ENCODE results near the gene TPK1. TPM values are rescaled to one million over a fixed set of nuclear protein-coding genes. Genes with fewer than 3 reads are reported as not detected.

TPK1 gene
- total and polyA plus RNA-seq, 7 donors: 1.7 to 5.1 (median 2.5) TPM

DNA sequence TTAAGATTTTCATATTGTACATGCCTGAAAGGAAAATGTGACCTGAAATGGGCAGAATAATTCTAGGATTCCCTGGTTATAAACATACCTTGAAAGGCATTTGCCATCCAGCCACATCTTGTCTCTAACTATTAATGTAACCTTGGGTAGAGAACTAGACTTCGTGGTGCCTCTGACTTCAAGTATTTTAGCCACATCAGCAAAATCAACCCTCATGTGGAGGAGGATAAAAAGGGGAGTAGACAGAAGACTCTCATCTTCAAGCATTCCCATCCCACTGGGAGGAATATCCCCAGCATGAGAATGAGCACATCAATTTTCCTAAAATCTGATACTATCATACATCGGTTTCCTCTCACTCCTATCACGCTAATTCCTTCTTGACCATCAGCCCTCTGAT is 267.6 kb downstream of the TPK1 start:
- ATAC-seq (no peak), DNase-seq (no peak)
- H3K4me1 ChIP-seq: no peaks in the 10 kb centered on the region
- intact Hi-C loops (cut with DNase I): no loop called here
- no peak overlapping the region for H3K4me3 ChIP-seq
- 87 to 91% (median 87%) methylated on average over 3 of the region's 3 CpGs for WGBS, 3 donors
- no peaks in the 10 kb centered on the region for H3K27me3 ChIP-seq (ENCODE audit: insufficient read depth in 3 of 3, low read length in 2 of 3)
- TF ChIP-seq, protein P1, sequence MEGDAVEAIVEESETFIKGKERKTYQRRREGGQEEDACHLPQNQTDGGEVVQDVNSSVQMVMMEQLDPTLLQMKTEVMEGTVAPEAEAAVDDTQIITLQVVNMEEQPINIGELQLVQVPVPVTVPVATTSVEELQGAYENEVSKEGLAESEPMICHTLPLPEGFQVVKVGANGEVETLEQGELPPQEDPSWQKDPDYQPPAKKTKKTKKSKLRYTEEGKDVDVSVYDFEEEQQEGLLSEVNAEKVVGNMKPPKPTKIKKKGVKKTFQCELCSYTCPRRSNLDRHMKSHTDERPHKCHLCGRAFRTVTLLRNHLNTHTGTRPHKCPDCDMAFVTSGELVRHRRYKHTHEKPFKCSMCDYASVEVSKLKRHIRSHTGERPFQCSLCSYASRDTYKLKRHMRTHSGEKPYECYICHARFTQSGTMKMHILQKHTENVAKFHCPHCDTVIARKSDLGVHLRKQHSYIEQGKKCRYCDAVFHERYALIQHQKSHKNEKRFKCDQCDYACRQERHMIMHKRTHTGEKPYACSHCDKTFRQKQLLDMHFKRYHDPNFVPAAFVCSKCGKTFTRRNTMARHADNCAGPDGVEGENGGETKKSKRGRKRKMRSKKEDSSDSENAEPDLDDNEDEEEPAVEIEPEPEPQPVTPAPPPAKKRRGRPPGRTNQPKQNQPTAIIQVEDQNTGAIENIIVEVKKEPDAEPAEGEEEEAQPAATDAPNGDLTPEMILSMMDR (IDR thresholded peaks at IDR 0.05): no peak
- no peak overlapping the region for H3K27ac ChIP-seq
- H3K36me3 ChIP-seq (ENCODE audit: insufficient read depth in 1 of 2, low read depth in 1 of 2): no peaks in the 10 kb centered on the region
- no peaks in the 10 kb centered on the region for H3K9me3 ChIP-seq

DNA sequence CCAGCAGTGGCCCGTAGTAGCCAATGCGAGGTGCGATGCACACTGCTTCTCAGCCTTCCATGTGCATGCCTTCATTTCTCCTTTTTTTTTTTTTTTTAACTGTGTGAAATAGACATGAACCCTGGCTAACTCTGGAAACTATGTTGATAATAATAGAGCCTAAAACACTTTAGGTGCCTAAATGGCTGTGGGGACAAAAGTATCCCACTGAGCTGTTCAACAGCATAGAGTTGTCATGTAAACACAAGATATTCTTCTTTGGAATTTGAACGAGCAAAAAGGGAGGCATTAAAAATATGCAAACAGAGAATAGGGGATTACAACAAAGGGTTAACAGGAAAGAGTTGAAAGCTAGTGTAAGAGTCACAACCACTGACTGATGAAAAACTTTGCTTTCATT is 270.3 kb downstream of the TPK1 start:
- intact Hi-C loops (cut with DNase I): no loop called here
- no peaks in the 10 kb centered on the region for H3K27me3 ChIP-seq (ENCODE audit: insufficient read depth in 3 of 3, low read length in 2 of 3)
- no peaks in the 10 kb centered on the region for H3K36me3 ChIP-seq (ENCODE audit: insufficient read depth in 1 of 2, low read depth in 1 of 2)
- H3K27ac ChIP-seq: no peak overlapping the region
- DNase-seq (no peak), ATAC-seq (no peak)
- H3K4me1 ChIP-seq: no peaks in the 10 kb centered on the region
- H3K4me3 ChIP-seq: no peak overlapping the region
- WGBS, 3 donors: 84 to 87% (median 84%) methylated on average over 4 of the region's 4 CpGs
- TF ChIP-seq, protein P1 (IDR thresholded peaks at IDR 0.05): no peak
- no peaks in the 10 kb centered on the region for H3K9me3 ChIP-seq

- Histone ChIP-seq H3K27me3 (ENCODE audit: insufficient read depth in 3 of 3, low read length in 2 of 3) (no peaks in the 10 kb centered on the region), H3K4me1 (no peaks in the 10 kb centered on the region), H3K4me3 (no peak overlapping the region), H3K36me3 (ENCODE audit: insufficient read depth in 1 of 2, low read depth in 1 of 2) (no peaks in the 10 kb centered on the region), H3K9me3 (no peaks in the 10 kb centered on the region), H3K27ac (no peak overlapping the region)
- no peak for DNase-seq
- ATAC-seq: no peak
- TF ChIP-seq, protein P1 (IDR thresholded peaks at IDR 0.05): no peak
- intact Hi-C loops (cut with DNase I): no loop called here
- WGBS, 3 donors: 75 to 87% (median 78%) methylated on average over 7 of the region's 7 CpGs
Measured at GRCh38 chr7:144549861-144550260, 286.0 kb downstream of the TPK1 start.

DNA sequence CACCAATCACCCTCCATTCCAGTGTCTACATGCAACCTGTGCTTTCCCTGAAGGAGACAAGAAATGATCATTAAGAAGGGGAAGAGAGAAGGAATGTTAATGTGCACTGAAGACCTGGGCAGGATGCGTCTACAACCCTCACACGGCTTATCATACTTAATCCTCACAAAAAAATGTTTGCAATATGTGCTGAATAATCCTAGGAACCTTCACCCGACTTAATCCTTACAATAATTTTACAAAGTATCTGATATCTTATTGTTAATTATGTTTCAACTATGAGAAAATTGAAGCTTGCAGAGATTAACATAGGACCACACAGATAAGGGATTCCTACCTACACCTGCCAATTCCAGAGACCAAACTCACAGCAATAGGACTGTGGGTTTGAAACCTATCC is 287.3 kb downstream of the TPK1 start:
- Histone ChIP-seq H3K27ac (no peak overlapping the region), H3K27me3 (ENCODE audit: insufficient read depth in 3 of 3, low read length in 2 of 3) (no peaks in the 10 kb centered on the region), H3K4me1 (no peaks in the 10 kb centered on the region), H3K36me3 (ENCODE audit: insufficient read depth in 1 of 2, low read depth in 1 of 2) (no peaks in the 10 kb centered on the region), H3K9me3 (no peaks in the 10 kb centered on the region), H3K4me3 (no peak overlapping the region)
- DNase-seq: no peak
- 87 to 92% (median 92%) methylated on average over 3 of the region's 3 CpGs for WGBS, 3 donors
- intact Hi-C loops (cut with DNase I): no loop called here
- TF ChIP-seq, protein P1 (IDR thresholded peaks at IDR 0.05): no peak
- ATAC-seq: no peak

- DNase-seq (no peak), ATAC-seq (no peak)
- TF ChIP-seq, protein P1 (IDR thresholded peaks at IDR 0.05): no peak
- Histone ChIP-seq H3K4me1 (no peaks in the 10 kb centered on the region), H3K27ac (no peak overlapping the region), H3K36me3 (ENCODE audit: insufficient read depth in 1 of 2, low read depth in 1 of 2) (no peaks in the 10 kb centered on the region), H3K27me3 (ENCODE audit: insufficient read depth in 3 of 3, low read length in 2 of 3) (no peaks in the 10 kb centered on the region), H3K4me3 (no peak overlapping the region), H3K9me3 (no peaks in the 10 kb centered on the region)
- intact Hi-C loops (cut with DNase I): no loop called here
- 94 to 98% (median 96%) methylated on average over 1 of the region's 1 CpG for WGBS, 3 donors
Measured at GRCh38 chr7:144547888-144548287, 288.0 kb downstream of the TPK1 start.

Measured in psoas muscle (tissue), 8 donors.